ENCODE data around the gene PCK2. TPM values are rescaled to one million over a fixed set of nuclear protein-coding genes. Genes with fewer than 3 reads are reported as not detected.

PCK2 gene
- total and polyA plus RNA-seq, 2 of the 13 experiments (the other 11 are each of a cell fraction or from before 2014, with no cell fraction given), result 129 to 272 TPM

DNA sequence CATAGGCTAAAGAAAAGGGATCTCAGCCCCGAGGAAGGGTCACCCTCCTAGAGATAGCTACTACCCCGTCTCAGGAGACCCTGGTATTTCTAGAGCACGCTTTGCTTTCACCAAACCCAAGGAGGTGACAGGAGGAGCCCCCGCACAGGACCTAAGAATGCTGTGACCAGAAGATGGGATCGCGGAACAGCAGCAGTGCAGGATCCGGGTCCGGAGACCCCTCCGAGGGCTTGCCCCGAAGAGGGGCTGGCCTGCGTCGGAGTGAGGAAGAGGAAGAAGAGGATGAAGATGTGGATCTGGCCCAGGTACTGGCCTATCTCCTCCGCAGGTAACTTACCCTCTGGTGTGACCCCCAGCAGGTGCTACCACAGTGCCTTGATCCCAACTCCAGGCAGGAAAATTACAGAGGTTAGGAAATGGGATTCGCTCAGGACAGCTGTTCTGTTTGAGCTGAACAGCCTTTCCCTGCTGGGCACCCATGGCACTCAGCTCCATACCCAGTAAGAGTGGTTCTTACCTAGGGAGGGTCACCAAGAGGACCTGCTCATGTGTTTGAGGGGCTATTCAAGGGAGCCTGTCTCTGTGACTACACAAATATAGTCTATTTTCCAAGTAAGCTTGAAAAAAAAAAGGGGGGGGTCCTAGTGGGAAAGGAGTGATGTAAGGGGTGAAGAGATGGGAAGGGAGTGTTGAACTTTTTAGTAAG lies 21.5 kb downstream of the PCK2 start (continued):
- TF ChIP-seq CREB1 (IDR thresholded peaks at IDR 0.05) (no peak), CREB1 (CRISPR knock-in tag; IDR thresholded peaks at IDR 0.05) (no peak), PHF5A (CRISPR knock-in tag; IDR thresholded peaks at IDR 0.05; ENCODE audit: low read depth, unreplicated experiment) (peak; percentile 12), ZNF224 (CRISPR knock-in tag; IDR thresholded peaks at IDR 0.05) (0 out of 2 replicates have a peak, but pooled peaks have one; percentile 9), ZNF333 (CRISPR knock-in tag; IDR thresholded peaks at IDR 0.05; ENCODE audit: borderline replicate concordance) (no peak; the same call in 1 of the 2 replicates), RFX5 (IDR thresholded peaks at IDR 0.05; ENCODE audit: low read depth, low read length) (no peak), ZNF335 (CRISPR knock-in tag; IDR thresholded peaks at IDR 0.05) (no peak), ZNF564 (CRISPR knock-in tag; IDR thresholded peaks at IDR 0.05) (no peak), DDIT3 (CRISPR knock-in tag; IDR thresholded peaks at IDR 0.05) (peak; percentile 33; the same call in 1 of the 2 replicates), ZNF570 (CRISPR knock-in tag; IDR thresholded peaks at IDR 0.05; ENCODE audit: borderline replicate concordance) (no peak), MTERF4 (CRISPR knock-in tag; IDR thresholded peaks at IDR 0.05) (no peak; the same call in 1 of the 2 replicates), ZNF124 (CRISPR knock-in tag; IDR thresholded peaks at IDR 0.05) (no peak; the same call in 1 of the 2 replicates), NFKBIZ (CRISPR knock-in tag; IDR thresholded peaks at IDR 0.05) (no peak), SIX4 (CRISPR knock-in tag; IDR thresholded peaks at IDR 0.05) (no peak), FOXC1 (CRISPR knock-in tag; IDR thresholded peaks at IDR 0.05; ENCODE audit: borderline replicate concordance) (no peak), GABPA (IDR thresholded peaks at IDR 0.05; ENCODE audit: low read depth, low read length) (no peak), GABPA (CRISPR knock-in tag; IDR thresholded peaks at IDR 0.05; ENCODE audit: low read depth) (no peak), ZFP36 (IDR thresholded peaks at IDR 0.05; ENCODE audit: borderline replicate concordance, low read depth, low read length, partially characterized antibody) (no peak), ZNF546 (CRISPR knock-in tag; conservative IDR thresholded peaks at IDR 0.05) (0 out of 2 replicates have a peak, but pooled peaks have one; percentile 2), ZNF33B (CRISPR knock-in tag; IDR thresholded peaks at IDR 0.05) (0 out of 2 replicates have a peak, but pooled peaks have one; percentile 65), GZF1 (CRISPR knock-in tag; IDR thresholded peaks at IDR 0.05) (peak; percentile 74; the same call in 1 of the 2 replicates), ZSCAN12 (CRISPR knock-in tag; IDR thresholded peaks at IDR 0.05) (no peak), HOXA7 (CRISPR knock-in tag; IDR thresholded peaks at IDR 0.05) (no peak), ZNF841 (CRISPR knock-in tag; IDR thresholded peaks at IDR 0.05; ENCODE audit: borderline replicate concordance) (no peak)
- TF ChIP-seq, protein P1, sequence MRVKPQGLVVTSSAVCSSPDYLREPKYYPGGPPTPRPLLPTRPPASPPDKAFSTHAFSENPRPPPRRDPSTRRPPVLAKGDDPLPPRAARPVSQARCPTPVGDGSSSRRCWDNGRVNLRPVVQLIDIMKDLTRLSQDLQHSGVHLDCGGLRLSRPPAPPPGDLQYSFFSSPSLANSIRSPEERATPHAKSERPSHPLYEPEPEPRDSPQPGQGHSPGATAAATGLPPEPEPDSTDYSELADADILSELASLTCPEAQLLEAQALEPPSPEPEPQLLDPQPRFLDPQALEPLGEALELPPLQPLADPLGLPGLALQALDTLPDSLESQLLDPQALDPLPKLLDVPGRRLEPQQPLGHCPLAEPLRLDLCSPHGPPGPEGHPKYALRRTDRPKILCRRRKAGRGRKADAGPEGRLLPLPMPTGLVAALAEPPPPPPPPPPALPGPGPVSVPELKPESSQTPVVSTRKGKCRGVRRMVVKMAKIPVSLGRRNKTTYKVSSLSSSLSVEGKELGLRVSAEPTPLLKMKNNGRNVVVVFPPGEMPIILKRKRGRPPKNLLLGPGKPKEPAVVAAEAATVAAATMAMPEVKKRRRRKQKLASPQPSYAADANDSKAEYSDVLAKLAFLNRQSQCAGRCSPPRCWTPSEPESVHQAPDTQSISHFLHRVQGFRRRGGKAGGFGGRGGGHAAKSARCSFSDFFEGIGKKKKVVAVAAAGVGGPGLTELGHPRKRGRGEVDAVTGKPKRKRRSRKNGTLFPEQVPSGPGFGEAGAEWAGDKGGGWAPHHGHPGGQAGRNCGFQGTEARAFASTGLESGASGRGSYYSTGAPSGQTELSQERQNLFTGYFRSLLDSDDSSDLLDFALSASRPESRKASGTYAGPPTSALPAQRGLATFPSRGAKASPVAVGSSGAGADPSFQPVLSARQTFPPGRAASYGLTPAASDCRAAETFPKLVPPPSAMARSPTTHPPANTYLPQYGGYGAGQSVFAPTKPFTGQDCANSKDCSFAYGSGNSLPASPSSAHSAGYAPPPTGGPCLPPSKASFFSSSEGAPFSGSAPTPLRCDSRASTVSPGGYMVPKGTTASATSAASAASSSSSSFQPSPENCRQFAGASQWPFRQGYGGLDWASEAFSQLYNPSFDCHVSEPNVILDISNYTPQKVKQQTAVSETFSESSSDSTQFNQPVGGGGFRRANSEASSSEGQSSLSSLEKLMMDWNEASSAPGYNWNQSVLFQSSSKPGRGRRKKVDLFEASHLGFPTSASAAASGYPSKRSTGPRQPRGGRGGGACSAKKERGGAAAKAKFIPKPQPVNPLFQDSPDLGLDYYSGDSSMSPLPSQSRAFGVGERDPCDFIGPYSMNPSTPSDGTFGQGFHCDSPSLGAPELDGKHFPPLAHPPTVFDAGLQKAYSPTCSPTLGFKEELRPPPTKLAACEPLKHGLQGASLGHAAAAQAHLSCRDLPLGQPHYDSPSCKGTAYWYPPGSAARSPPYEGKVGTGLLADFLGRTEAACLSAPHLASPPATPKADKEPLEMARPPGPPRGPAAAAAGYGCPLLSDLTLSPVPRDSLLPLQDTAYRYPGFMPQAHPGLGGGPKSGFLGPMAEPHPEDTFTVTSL (CRISPR knock-in tag; IDR thresholded peaks at IDR 0.05; ENCODE audit: borderline replicate concordance), result no peak
